GM12873 (cell line): Measurements from ENCODE around the gene BEST3.
A peak's percentile ranks its signal among the peaks of the same experiment; 100 is the strongest.

ENCODE experiments used
- CTCF ChIP-seq: IDR thresholded peaks from 2 replicates; pipeline ENCODE4 v1.5.1; 2012; ENCODE audit warnings: low read depth, mild to moderate bottlenecking, moderate library complexity, low read length, control low read depth; ENCODE audit not compliant: insufficient read depth; ENCODE audit errors: missing control alignments

The BEST3 gene

DNA sequence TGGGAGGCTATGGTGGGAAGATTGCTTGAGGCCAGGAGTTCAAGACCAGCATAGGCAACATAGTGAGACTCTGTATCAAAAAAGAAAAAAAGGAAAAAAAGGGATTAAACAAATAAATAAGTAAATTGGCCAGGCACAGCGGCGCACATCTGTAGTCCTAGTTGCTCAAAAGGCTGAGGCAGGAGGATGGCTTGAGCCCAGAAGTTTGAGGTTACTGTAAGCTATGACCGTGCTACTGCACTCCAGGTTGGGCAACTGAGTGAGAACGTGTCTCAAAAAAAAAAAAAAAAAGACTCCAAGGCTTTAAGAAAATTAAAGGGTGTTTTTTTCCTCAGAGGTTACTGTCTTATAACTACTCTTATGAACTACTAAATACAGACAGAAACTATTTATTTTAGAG, 11.7 kb downstream of the BEST3 start:
- no peak for TF ChIP-seq CTCF

DNA sequence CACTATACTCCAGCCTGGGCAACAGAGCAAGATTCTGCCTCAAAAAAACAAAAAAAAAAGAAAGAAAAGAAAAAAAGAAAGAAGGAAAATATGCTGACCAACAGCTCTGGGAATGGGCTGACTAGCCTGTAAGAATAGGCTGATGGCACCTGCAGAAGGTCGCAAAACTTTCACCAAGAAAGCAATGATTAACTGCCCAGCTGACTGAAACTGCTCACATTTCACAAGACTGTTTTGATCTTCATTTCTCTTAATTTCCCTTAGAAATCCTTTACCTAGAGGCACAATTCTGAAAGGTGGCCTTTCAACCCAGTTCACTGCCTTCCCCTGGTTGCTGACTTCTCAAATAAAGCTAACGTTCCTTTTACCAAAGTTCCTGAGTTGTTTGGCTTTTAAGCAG, 12.4 kb downstream of the BEST3 start:
- TF ChIP-seq CTCF: no peak

GRCh38 chr12:69685810-69686209, 13.3 kb downstream of the BEST3 start:
- TF ChIP-seq CTCF: no peak

GRCh38 chr12:69684466-69684865, 14.6 kb downstream of the BEST3 start:
- TF ChIP-seq CTCF: no peak

DNA sequence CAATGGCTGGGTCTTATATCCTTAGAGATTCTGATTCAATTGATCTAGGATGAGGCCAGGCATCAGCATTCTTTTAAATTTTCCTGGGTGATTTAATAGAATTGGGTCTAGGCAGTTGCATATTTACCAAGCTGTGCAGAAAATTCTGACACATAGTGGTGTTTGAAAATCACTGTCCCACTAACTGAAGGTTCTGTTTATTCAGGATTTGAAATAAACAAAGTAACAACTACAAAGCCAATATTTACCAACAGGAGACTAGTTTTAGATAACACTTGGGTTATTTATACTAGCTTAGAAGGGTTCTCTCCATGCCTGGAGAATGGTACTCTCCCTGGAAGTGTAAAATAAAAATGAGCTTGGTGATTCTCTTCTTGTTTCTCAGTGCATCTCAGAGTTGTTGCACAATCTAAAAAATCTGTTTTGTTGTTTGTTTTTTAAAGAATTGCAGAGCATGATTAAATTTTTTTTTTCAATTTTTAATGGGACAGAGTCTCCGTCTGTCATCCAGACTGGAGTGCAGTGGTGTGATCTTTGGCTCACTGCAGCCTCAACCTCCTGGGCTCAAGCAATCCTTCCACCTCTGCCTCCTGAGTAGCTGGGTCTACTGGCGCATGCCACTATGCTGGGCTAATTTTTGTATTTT, 16.9 kb downstream of the BEST3 start:
- no peak for TF ChIP-seq CTCF

DNA sequence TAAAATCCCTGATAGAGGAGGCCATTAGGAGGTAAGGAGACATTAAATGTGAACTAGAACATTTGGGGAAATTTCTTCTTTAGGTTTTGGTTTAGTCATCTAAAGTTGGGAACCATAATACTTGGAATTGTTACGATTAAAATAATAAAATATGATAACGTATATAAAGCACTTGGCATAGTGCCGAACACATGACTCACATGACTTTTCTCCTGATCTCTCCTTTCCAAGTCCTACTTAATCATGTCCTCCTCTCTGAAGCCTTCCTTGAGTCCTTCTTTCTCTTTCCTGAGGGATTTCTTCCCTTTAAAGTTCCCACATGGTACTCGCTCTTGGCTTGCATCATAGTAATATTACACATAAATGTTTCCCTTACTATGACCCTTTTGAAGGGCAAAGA, 20.0 kb downstream of the BEST3 start:
- TF ChIP-seq CTCF: no peak

DNA sequence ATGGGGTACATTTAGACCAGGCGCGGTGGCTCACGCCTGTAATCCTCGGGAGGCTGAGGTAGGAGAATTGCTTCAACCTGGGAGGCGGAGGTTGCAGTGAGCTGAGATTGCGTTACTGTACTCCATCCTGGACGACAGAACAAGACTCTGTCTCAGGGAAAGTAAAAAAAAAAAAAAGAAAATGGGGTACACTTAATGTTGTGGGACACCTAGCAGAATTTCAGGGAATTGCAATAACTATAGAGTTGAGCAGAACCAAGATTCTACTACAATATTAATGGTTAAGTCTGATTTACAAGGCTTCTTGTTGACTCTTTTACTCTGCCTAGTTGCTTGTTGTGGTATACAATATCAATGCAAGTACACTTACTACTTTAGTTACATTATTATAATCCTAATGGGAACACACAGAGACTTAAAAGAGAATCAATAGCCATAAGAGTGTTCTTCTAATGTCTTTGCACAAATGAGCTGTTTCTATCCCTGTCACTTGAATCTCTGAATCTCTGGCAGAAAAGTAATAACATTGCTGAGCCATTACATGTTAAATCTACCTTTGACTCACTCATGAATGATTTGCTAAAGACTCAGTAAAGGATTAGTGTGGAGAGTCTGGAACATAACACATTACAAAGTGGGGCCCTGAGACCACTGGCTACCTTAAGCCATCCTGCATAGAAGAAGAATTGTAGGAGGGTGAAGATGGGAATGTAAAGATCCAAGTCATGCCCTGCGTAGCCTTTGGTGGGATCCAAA, 22.7 kb downstream of the BEST3 start:
- peak; percentile 7 for TF ChIP-seq CTCF
